K562 (cell line): ENCODE data around the gene C10orf90. TPM values are rescaled to one million over a fixed set of nuclear protein-coding genes. Genes with fewer than 3 reads are reported as not detected.

Source experiments
- ATAC-seq: fragments of 200-7000 bp; cut with Tn5 transposase; 3 replicates; pipeline ENCODE4 v1.9.1; 2020; ENCODE audit warnings: moderate library complexity
- BruUV-seq: library from RNA; stranded (reverse); fragments of 400-500 nt; replicated peaks from 2 replicates; lab custom pipeline; 2021; lab: Mats Ljungman, UMichigan
- CTCF ChIA-PET: fragments of 300-600 bp; formaldehyde crosslinking; extraction: SDS; loops from one replicate; lab custom pipeline; 2021; ENCODE audit warnings: low intra/inter-chr PET ratio; lab: Yijun Ruan, JAX
- POLR2A ChIA-PET: fragments of 300-600, 350-650 bp; sonication (Branson Sonifier 250); formaldehyde crosslinking; extraction: SDS; loops from one replicate; lab custom pipeline; 2021; ENCODE audit warnings: antibody characterized with exemption, inconsistent platforms; lab: Yijun Ruan, JAX
- DNase-seq, 4 experiments: peaks; one replicate each; pipeline versions ENCODE4 v3.0.0 to v3.0.0-alpha.2; 2011 to 2018; ENCODE audit warnings: low spot score in 3 of 4, mixed read lengths in 3 of 4; ENCODE audit errors: extremely low read depth in 1 of 4
- FAIRE-seq: peaks from 2 replicates; lab custom pipeline; 2011; peaks lifted over from hg19 to GRCh38; lab: Jason Lieb, UNC
- H2AFZ ChIP-seq: 2 replicates; pipeline ENCODE4 v1.6.0; 2011; ENCODE audit warnings: low read depth, low read length, control low read depth, inconsistent platforms
- H3K27ac ChIP-seq: fragments of 200-600 bp; 3 replicates; pipeline ENCODE4 v1.8.0; 2011; ENCODE audit warnings: low read depth, mild to moderate bottlenecking, control low read depth, inconsistent platforms, low read length, moderate library complexity, mixed read lengths; ENCODE audit errors: extremely low read depth
- H3K27me3 ChIP-seq, 2 experiments: fragments of 300-600 bp in 1 of 2; 2 replicates in 1 of 2; 3 replicates in 1 of 2; pipeline versions ENCODE4 v1.6.0 to v1.8.0; 2011; ENCODE audit warnings: inconsistent platforms in 2 of 2, low read length in 2 of 2, mild to moderate bottlenecking in 1 of 2, mixed read lengths in 1 of 2, moderate library complexity in 1 of 2; ENCODE audit not compliant: control insufficient read depth in 2 of 2, insufficient read depth in 2 of 2
- H3K36me3 ChIP-seq: fragments of 300-600 bp; 3 replicates; pipeline ENCODE4 v1.8.0; 2011; ENCODE audit warnings: mild to moderate bottlenecking, low read length, inconsistent platforms; ENCODE audit not compliant: control insufficient read depth, insufficient read depth
- H3K4me1 ChIP-seq, 2 experiments: fragments of 200-600 bp in 1 of 2; replicated peaks in 1 of 2; 2 replicates in 1 of 2; 3 replicates in 1 of 2; pipeline versions ENCODE4 v1.5.1 to v1.8.0; 2011; ENCODE audit warnings: inconsistent platforms in 2 of 2, low read length in 2 of 2, mild to moderate bottlenecking in 1 of 2, mixed read lengths in 1 of 2, moderate library complexity in 1 of 2; ENCODE audit not compliant: control insufficient read depth in 2 of 2, insufficient read depth in 2 of 2
- H3K4me2 ChIP-seq: 2 replicates; pipeline ENCODE4 v1.6.1; 2011; ENCODE audit warnings: low read length, control low read depth, inconsistent platforms, mixed read lengths; ENCODE audit not compliant: insufficient read depth
- H3K4me3 ChIP-seq: fragments of 200-600 bp; sonication (generic), shearing (Covaris generic); 2 replicates; pipeline ENCODE4 v1.5.1; 2016; ENCODE audit warnings: control low read depth, inconsistent platforms
- H3K79me2 ChIP-seq: fragments of 200-600 bp; 3 replicates; pipeline ENCODE4 v1.8.0; 2011; ENCODE audit warnings: low read length, inconsistent platforms; ENCODE audit not compliant: control insufficient read depth, insufficient read depth
- H3K9ac ChIP-seq, 2 experiments: 2 replicates each; pipeline versions ENCODE4 v1.6.0 to v1.6.1; 2011; ENCODE audit warnings: low read depth in 2 of 2, low read length in 2 of 2, control low read depth in 1 of 2, inconsistent platforms in 1 of 2, mild to moderate bottlenecking in 1 of 2, mixed read lengths in 1 of 2; ENCODE audit not compliant: insufficient read depth in 1 of 2
- H3K9me1 ChIP-seq: one replicate; pipeline ENCODE4 v1.6.0; 2011; ENCODE audit warnings: inconsistent platforms, mild to moderate bottlenecking, low read length, moderate library complexity; ENCODE audit not compliant: control insufficient read depth, insufficient read depth
- H3K9me3 ChIP-seq: replicated peaks from 2 replicates; pipeline ENCODE4 v1.5.1; 2011; ENCODE audit warnings: low read depth, low read length, inconsistent platforms; ENCODE audit not compliant: control insufficient read depth, insufficient read depth
- H4K20me1 ChIP-seq: replicated peaks from 2 replicates; pipeline ENCODE4 v1.6.1; 2011; ENCODE audit warnings: low read length, inconsistent platforms, mixed read lengths; ENCODE audit not compliant: control insufficient read depth, insufficient read depth
- PHB2 ChIP-seq: fragments of 450-650 bp; IDR thresholded peaks from 2 replicates; pipeline ENCODE4 v1.6.1; 2017; ENCODE audit warnings: low read depth
- PYGO2 ChIP-seq: fragments of 450-650 bp; IDR thresholded peaks from 2 replicates; pipeline ENCODE4 v1.6.1; 2016; ENCODE audit warnings: mild to moderate bottlenecking, missing genetic modification characterization, moderate library complexity, missing compliant biosample characterization
- SMARCC2 ChIP-seq: fragments of 450-650 bp; IDR thresholded peaks from 2 replicates; pipeline ENCODE4 v1.6.1; 2017; ENCODE audit warnings: antibody characterized with exemption, moderate library complexity, mild to moderate bottlenecking, low read depth
- SMC3 ChIP-seq: conservative IDR thresholded peaks from 2 replicates; pipeline ENCODE4 v1.6.1; 2011; ENCODE audit warnings: low read depth, low read length, improper control_type of control experiment; ENCODE audit not compliant: insufficient read depth
- WGBS: fragments of 100-300 bp; shearing (Covaris generic); methylation state at CpG from one replicate; pipeline ENCODE4 v1.1.6; 2016; ENCODE audit warnings: low coverage, mixed read lengths; ENCODE audit not compliant: insufficient coverage; ENCODE audit errors: missing lambda C conversion rate; 5-methylcytosine and 5-hydroxymethylcytosine counted together
- in situ Hi-C: fragments of 300-500 bp; cut with MboI; formaldehyde crosslinking; loops from 4 replicates; pipeline ENCODE4 v1.15.0; 2018; ENCODE audit warnings: inconsistent platforms, mixed read lengths
- intact Hi-C: fragments of 100-400 bp; cut with micrococcal nuclease; formaldehyde crosslinking; loops from 2 replicates; pipeline ENCODE4 v1.14.2; 2022
- polyA plus RNA-seq, 8 experiments: library from polyadenylated mRNA; depleted of rRNA in 4 of 8; stranded (reverse) in 5 of 8; unstranded in 3 of 8; fragments of >200 nt; fragmentation: Nextera tagmentation in 2 of 8; fragmentation: Illumina TruSeq in 1 of 8; extraction: Ambion mirVana in 2 of 8; extraction: Trizol in 1 of 8; gene quantifications; 2 replicates each; pipeline versions ENCODE4 v1.2.1 to v1.2.3, GENCODE V29; 2011 to 2014; ENCODE audit warnings: inconsistent platforms in 1 of 8, missing spikeins in 1 of 8
- total RNA-seq, 7 experiments: library from RNA; depleted of rRNA in 6 of 7; stranded (reverse); fragments of >200 nt in 6 of 7; fragmentation: Illumina TruSeq in 2 of 7; extraction: Trizol in 2 of 7; gene quantifications; 2 replicates each; pipeline versions ENCODE4 v1.2.1 to v1.2.3, GENCODE V29; 2011 to 2021; ENCODE audit warnings: low replicate concordance in 1 of 7
- TF ChIP-seq, protein P1 (sequence below): fragments of 450-650 bp; IDR thresholded peaks from 2 replicates; pipeline ENCODE4 v1.6.1; 2018; ENCODE audit not compliant: partially characterized antibody

Gene C10orf90
- total and polyA plus RNA-seq, 9 of the 15 experiments (the other 6 are each of a cell fraction or from before 2014, with no cell fraction given), result not detected

DNA sequence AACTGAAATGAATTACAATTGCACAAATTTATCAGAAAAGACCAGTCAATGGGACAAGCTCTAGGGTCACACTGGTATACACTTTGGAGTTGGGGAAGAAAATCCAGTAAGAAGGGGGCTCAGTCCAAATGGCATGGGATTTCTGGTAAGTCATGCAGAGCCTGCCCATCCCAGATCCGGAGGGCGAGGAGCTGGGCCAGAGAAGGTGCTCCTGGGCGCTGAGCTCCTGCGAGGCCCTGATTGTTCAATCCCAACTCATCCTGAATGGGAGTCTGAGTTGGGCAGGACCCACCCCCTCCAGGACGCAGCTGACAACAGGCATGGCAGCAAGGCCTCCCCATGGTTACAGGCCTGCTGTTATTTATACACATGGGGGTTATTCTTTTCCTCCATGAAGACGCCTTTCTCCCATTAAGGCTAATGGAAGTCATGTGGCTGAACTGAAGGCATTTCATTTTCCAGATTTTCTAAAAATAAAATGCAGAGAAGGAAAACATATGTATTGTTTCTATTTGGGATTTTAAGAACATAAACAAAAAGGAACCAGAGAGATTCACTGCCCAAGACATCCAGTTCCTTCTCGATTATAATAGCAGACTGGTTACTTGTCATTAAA lies 191.1 kb downstream of the C10orf90 start (continued):
- TF ChIP-seq SMC3, result no peak
- TF ChIP-seq, protein P1, sequence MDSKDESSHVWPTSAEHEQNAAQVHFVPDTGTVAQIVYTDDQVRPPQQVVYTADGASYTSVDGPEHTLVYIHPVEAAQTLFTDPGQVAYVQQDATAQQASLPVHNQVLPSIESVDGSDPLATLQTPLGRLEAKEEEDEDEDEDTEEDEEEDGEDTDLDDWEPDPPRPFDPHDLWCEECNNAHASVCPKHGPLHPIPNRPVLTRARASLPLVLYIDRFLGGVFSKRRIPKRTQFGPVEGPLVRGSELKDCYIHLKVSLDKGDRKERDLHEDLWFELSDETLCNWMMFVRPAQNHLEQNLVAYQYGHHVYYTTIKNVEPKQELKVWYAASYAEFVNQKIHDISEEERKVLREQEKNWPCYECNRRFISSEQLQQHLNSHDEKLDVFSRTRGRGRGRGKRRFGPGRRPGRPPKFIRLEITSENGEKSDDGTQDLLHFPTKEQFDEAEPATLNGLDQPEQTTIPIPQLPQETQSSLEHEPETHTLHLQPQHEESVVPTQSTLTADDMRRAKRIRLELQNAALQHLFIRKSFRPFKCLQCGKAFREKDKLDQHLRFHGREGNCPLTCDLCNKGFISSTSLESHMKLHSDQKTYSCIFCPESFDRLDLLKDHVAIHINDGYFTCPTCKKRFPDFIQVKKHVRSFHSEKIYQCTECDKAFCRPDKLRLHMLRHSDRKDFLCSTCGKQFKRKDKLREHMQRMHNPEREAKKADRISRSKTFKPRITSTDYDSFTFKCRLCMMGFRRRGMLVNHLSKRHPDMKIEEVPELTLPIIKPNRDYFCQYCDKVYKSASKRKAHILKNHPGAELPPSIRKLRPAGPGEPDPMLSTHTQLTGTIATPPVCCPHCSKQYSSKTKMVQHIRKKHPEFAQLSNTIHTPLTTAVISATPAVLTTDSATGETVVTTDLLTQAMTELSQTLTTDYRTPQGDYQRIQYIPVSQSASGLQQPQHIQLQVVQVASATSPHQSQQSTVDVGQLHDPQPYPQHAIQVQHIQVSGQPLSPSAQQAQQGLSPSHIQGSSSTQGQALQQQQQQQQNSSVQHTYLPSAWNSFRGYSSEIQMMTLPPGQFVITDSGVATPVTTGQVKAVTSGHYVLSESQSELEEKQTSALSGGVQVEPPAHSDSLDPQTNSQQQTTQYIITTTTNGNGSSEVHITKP, result no peak
- no peak for TF ChIP-seq PHB2
- no peak for TF ChIP-seq PYGO2 (tag)
- TF ChIP-seq, all 486 proteins: peak for 0

DNA sequence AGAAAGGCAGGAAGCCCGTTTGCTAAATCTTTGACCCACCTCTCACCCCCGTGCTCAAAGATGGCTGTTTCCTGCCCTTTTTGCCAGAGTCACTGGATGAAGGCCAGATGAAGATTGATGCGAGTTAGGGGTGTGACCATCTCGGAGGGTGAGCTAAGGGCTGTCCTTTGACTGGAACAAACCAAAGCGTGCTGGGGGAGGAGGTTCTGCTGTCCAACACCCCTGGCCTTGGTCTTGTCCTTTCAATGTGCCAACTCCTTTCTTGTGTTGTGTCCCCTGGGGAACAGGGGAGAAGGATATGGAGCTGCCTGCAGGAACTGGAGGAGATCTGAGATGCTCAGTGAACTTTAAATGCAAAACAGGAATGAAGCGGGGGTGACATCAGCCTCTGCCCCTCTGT lies 191.9 kb downstream of the C10orf90 start:
- intact Hi-C loops, result no loop called here
- TF ChIP-seq, protein P1, result peak; percentile 72
- no peak for TF ChIP-seq SMARCC2
- WGBS, result 0% methylated on average over 2 of the region's 6 CpGs
- H4K20me1 ChIP-seq, result no peaks in the 10 kb centered on the region
- no peak overlapping the region for H3K9ac ChIP-seq
- no peaks in the 10 kb centered on the region for H3K36me3 ChIP-seq
- ChIA-PET CTCF (no interaction called here), POLR2A (no interaction called here)
- DNase-seq (no peak), FAIRE-seq (no peak), ATAC-seq (no peak)
- H3K27ac ChIP-seq, result no peak overlapping the region
- no peaks in the 10 kb centered on the region for H3K4me1 ChIP-seq
- H3K79me2 ChIP-seq, result no peaks in the 10 kb centered on the region
- H3K27me3 ChIP-seq, result no peaks in the 10 kb centered on the region
- H3K9me1 ChIP-seq, result no peaks in the 10 kb centered on the region
- H3K4me2 ChIP-seq, result no peak overlapping the region
- in situ Hi-C loops, result no loop called here
- no TSS peak for BruUV-seq
- H3K4me3 ChIP-seq, result no peak overlapping the region
- H3K9me3 ChIP-seq, result no peaks in the 10 kb centered on the region
- no peak overlapping the region for H2AFZ ChIP-seq
